ENCODE data around the gene TBC1D10B.
A peak's percentile ranks its signal among the peaks of the same experiment; 100 is the strongest.
"Not testable (repeated sequence)": the region's sequence is repeated elsewhere in the genome, so short reads cannot be mapped to it uniquely, and the experiment has no call there.

Gene TBC1D10B

DNA sequence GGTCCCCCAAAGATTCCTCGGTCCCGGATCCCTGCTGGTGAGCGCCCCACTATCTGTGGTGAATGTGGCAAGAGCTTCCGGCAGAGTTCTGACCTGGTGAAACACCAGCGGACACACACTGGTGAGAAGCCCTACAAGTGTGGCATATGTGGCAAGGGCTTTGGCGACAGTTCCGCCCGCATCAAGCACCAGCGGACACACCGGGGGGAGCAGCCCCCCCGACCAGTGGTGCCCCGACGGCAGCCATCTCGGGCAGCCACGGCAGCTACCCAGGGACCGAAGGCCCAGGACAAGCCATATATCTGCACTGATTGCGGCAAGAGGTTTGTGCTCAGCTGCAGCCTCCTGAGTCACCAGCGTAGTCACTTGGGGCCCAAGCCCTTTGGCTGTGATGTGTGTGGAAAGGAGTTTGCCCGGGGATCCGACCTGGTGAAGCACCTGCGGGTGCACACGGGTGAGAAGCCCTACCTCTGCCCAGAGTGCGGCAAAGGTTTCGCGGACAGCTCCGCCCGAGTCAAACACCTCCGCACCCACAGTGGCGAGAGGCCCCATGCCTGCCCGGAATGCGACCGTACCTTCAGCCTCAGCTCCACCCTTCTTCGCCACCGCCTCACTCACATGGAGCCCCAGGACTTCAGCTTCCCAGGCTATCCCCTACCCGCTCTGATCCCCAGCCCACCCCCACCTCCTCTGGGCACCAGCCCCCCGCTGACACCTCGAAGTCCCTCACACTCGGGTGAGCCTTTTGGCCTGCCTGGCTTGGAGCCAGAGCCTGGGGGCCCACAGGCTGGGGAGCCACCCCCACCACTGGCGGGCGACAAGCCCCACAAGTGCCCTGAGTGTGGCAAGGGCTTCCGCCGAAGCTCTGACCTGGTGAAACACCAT is 27.7 kb upstream of the TBC1D10B start:
- no peak for DNase-seq

DNA sequence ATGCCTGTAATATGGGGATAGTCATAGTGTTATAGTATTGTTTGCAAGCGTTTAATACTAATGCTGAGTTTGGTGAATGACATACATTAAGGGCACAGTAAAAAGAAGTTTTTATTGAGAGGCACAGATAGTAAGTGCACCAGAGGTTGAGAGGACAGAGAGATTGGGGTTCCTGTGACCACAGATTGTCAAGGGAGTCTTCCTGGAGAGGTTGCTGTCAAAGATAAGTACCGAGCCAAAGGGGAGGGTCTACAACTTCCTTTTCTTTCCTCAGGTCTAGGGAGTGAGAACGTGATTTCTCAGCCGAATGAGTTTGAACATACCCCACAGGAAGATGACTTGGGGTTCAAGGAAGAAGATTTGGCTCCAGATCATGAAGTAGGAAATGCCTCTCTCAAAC is 26.8 kb upstream of the TBC1D10B start:
- no peak for DNase-seq

DNA sequence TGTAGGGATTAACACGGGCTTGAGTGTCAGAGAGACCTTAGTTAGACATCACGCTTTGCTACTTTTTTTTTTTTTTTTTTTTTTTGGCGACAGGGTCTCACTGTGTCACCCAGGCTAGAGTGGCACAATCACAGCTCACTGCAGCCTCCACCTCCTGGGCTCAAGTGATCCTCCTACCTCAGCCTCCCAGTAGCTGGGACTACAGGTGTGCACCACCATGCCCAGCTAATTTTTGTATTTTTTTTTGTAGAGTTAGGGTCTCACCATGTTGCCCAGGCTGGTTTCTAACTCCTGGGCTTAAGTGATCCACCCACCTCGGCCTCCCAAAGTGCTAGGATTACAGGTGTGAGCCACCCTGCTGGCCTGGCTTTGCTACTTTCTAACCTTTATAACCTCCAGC is 26.3 kb upstream of the TBC1D10B start:
- DNase-seq = not testable (repeated sequence)

DNA sequence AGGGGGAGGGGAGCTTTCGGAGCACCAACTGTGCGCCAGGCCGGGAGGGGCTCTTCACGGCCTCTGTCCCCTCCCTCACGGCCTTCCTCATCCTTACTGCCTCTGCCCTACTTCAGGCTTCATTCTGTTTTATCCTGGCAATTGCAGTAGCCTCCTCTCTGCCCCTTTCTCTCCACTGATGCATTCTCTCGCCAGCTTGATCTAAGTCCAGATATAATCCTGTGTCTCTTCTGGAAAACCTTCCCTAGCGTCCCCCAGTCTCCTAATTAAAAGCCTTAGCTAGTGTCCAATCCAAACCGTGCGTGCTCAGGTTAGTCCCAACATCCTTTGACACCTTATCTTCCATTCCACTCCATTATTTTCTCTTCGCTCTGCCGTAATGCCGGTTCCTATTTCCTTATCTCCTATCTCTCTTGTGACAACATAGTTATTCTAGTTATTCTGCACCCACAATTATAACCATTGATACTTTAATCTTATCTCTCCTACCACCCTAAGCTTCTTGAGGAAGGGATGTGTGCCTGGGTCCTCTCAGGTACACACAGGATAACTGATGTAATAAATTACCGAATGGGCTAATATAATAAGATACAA is 25.8 kb upstream of the TBC1D10B start:
- peak; percentile 26 for DNase-seq

DNA sequence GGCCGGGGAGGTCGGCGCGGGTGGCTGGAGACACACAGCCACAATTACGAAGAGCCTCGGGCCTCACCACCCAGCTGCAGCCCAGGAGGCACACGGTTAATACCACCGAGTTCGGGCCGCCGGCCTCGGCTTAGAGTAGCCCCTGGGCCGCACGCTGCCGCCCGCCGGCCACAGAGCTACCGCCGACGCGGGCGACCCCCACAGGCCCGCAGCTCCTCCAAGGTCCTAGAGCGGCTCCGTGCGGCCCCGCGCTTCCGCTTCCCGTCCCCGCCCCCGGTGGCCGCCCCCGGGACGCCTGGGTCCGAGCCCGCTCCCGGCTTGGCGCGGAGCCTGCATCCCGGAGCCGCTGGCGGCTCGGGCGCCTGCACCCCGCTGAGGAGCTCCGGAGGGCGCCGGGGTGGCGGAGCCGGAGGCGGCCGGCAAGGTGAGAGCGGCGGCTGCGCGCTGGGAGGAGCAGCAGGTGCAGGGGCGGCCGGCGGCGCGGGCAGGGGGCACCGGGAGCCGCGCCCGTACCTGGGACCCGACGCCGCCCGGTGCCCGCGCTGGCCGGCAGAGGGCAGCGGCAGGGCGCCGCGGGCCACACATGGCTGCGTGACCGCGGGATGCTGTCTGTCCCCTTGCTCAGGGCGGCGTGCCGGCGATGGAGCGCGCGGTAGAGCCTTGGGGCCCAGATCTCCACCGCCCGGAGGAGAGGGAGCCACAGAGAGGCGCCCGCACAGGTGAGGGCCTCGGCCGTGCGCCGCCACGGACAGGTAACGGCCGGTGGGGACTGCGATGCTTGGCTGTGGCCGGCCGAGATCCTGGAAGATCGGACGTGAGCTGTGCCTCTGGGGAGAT is 25.1 kb upstream of the TBC1D10B start, which contains the start of gene ZNF48:
Gene ZNF48, plus strand, starts transcription at position 266 of the 837 bp plus-strand sequence. Its CDS starts 375 bp downstream, at position 641.
- DNase-seq = peak; percentile 90

- DNase-seq = peak; percentile 20
Measured at GRCh38 chr16:30394592-30395154, 24.4 kb upstream of the TBC1D10B start.

DNA sequence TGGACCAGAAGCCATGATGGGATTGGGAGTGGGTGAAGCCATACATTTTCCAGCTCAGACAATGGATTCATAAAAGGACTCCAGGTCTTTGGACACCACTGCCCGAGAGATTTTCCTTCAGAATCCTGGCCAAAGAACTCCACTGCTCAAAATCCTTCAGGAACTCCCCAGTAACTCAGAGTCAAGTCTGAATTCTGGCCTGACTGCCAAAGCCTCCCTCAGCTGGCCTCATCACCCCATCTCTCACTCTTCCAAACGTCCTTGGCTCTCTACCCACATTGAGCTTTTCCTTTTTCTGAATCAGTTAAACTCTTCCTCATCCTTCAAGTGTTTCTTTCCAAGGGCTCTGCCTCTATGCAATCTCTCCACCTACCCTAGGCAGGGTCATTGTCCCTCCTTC is 13.2 kb upstream of the TBC1D10B start:
- no peak for DNase-seq

GRCh38 chr16:30382111-30382881 is 12.0 kb upstream of the TBC1D10B start, which contains the start of gene SEPTIN1:
Gene SEPTIN1 (minus strand): TSS chr16:30382561. CDS start chr16:30382542, 19 bp downstream.
- no peak for DNase-seq

- no peak for DNase-seq
Measured at GRCh38 chr16:30381291-30382041, 11.2 kb upstream of the TBC1D10B start.

GRCh38 chr16:30380803-30381208 is 10.5 kb upstream of the TBC1D10B start:
- DNase-seq = no peak

DNA sequence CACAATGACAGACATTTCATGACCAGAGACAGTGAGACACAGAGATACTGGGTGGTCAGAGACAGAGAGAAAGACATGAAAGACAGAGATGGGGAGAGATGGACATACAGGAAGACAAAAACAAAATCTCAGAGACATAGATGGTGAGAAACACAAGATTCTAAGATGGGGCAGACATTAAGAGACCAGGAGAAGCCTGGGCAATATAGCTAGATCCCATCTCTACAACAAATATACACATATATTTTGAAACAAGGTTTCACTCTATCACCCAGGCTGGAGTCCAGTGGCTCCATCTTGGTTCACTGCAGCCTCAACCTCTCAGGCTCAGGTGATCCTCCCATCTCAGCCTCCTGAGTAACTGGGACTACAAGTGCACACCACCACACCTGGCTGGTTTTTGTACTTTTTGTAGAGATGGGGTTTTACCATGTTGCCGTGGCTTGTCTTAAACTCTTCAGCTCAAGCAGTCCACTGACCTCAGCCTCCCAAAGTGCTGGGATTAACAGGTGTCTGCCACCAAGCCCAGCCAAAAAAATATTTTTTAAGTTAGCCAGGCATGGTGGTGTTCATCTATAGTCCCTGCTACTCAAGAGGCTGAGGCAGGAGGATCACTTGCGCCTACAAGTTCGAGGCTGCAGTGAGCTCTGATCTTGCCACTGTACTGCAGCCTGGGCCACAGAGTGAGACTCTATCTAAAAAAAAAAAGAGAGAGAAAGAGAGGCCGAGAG is 9.9 kb upstream of the TBC1D10B start:
- DNase-seq = no peak

- no peak for DNase-seq
Measured at GRCh38 chr16:30379158-30379783, 9.0 kb upstream of the TBC1D10B start.

DNA sequence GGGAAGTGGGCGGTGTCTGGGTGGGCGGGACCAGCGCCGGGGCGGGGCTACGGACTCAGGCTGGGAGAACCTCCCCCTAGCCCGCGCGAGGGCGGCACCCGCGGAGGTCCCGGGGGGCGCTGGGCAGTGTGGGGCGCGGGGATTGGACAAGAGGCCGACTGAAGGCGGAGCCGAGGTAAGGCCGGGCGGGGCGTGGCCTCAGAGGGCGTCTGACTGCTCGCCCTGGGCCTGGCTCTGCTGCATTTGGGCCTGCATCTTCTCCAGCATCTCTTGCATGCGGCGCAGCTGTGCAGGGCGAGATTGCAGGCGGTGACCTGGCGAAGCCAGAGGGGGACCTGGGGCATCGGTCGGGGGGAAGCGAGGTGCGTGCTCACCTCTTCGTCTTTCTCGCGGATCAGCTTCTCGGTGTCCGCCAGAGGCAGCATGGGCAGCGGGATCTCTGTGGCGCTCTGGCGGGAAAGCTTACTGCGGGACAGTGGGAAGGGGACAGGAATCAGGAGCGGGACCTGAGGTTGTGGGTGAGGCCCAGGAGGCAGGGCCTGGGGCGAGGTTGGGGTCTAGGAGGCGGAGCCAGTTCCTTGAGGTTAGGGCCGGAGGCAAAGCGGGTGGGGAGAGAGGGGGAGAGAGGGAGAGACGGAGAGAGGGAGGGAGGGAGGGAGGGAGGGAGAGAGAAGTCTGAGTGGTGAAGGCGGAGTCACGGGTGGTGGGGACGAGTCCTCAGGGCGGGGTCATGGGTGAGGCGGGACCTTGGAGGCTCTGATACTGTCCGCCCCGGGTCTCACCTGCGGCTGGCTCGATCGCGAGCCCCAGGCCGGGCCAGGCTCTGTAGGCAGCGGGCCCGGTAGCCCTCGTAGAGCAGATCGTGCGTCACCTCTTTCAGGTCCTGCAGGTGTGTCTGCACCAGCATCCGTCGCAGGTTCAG is 8.2 kb upstream of the TBC1D10B start:
- DNase-seq = peak; percentile 99

GRCh38 chr16:30377812-30378235 is 7.5 kb upstream of the TBC1D10B start:
- DNase-seq = peak; percentile 90

DNA sequence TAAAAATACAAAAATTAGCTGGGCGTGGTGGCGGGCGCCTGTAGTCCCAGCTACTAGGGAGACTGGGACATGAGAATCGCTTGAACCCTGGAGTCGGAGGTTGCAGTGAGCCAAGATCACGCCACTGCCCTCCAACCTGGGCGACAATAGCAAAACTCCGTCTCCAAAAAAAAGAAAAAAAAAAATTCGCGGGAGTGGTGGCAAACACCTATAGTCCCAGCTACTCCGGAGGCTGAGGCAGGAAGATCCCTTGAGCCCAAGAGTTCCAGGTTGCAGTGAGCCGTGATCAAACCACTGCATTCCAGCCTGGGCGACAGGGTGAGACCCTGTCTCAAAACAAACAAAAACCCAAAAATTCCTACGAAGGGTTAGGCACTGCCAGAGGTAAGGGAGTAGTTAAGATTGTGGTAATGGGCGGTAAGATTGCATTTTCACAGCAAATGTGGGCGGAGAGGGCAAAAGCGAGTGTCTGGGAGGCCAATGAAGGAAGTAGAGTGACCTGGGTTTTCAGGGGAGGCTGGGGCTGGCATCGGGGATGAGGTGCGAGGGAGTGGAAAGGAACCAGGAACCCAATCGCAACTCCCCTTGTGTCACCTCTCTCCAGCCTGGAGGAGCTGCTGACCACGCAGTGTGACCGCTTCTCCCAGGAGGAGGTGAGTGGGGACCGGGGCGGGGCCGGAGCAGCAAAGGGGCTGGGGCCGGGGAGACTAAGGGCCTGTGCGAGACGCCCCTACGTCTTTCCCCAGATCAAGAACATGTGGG is 6.9 kb upstream of the TBC1D10B start:
- DNase-seq = no peak

GRCh38 chr16:30376461-30376902 is 6.2 kb upstream of the TBC1D10B start:
- no peak for DNase-seq

- DNase-seq = no peak
Measured at GRCh38 chr16:30375864-30376263, 5.6 kb upstream of the TBC1D10B start.

DNA sequence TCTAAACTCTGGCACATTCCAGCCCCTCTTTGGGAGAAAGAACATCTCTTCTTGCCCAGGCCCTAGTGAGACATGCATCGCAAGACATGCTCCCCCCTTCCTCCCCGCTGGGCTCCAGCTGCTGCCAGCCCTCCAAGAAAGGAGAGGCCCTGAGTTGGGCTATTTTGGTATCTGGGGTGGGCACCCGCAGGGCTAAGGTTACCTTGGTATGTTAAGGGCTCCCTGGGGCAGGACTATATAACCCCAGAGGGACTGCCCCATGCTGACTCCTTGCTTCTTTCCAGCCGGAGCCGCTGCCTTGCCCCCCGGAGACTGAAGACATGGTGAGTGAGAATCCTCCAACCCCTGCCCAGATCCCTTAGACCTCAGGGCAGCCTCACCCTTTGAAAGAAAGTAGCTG is 4.2 kb upstream of the TBC1D10B start, which contains the start of gene MYL11:
Gene MYL11, plus strand, starts transcription at position 265 of the 400 bp plus-strand sequence. Its CDS starts 56 bp downstream, at position 321.
- DNase-seq = no peak

Measured in fibroblast of skin of scalp (primary cell).